ENCODE data around the gene SEMA4D. TPM values are rescaled to one million over a fixed set of nuclear protein-coding genes. Genes with fewer than 3 reads are reported as not detected.

Gene SEMA4D
- total RNA-seq, 1 experiment from 2014 or later = 48.4 TPM

GRCh38 chr9:89440548-89440947, 57.4 kb downstream of the SEMA4D start:
- H3K4me3 ChIP-seq = no peak overlapping the region
- TF ChIP-seq EZH2 (IDR thresholded peaks at IDR 0.05; ENCODE audit: low read depth) (no peak), CTCF (conservative IDR thresholded peaks at IDR 0.05) (no peak)
- POLR2A ChIA-PET (ENCODE audit: unreplicated experiment) = no interaction called here
- H4K20me1 ChIP-seq (ENCODE audit: insufficient read depth) = no peaks in the 10 kb centered on the region
- no peaks in the 10 kb centered on the region for H3F3A ChIP-seq (ENCODE audit: insufficient read depth, low read depth)
- H3K36me3 ChIP-seq (ENCODE audit: low read depth) = no peaks in the 10 kb centered on the region
- no peak overlapping the region for H3K27ac ChIP-seq
- no peaks in the 10 kb centered on the region for H3K9me2 ChIP-seq (ENCODE audit: insufficient read depth)
- no peak overlapping the region for H3K4me2 ChIP-seq
- CTCF ChIA-PET = interaction anchor here (0.6 kb wide), 2 partner anchors 47 to 82 kb away, joined by 3 read pairs; no protein-coding TSS in a partner anchor
- no peak overlapping the region for H2AFZ ChIP-seq
- no peaks in the 10 kb centered on the region for H3K9me3 ChIP-seq (ENCODE audit: insufficient read depth, low read depth)
- H3K79me2 ChIP-seq (ENCODE audit: low read depth) = no peaks in the 10 kb centered on the region
- BruUV-seq (replicated peaks) = no TSS peak
- DNase-seq = no peak
- intact Hi-C loops (cut with micrococcal nuclease; ENCODE audit: unreplicated experiment) = no loop called here
- H3K4me1 ChIP-seq (replicated peaks; ENCODE audit: insufficient read depth) = peaks cover 5% of the 10 kb centered on the region
- no peaks in the 10 kb centered on the region for H3K27me3 ChIP-seq (ENCODE audit: insufficient read depth, low read depth)

- H4K20me1 ChIP-seq (ENCODE audit: insufficient read depth) = peaks cover 3% of the 10 kb centered on the region; the same call in 1 of the 2 replicates
- no peaks in the 10 kb centered on the region for H3K27me3 ChIP-seq (ENCODE audit: insufficient read depth, low read depth)
- TF ChIP-seq CTCF (conservative IDR thresholded peaks at IDR 0.05) (no peak), EZH2 (IDR thresholded peaks at IDR 0.05; ENCODE audit: low read depth) (no peak)
- POLR2A ChIA-PET (ENCODE audit: unreplicated experiment) = no interaction called here
- CTCF ChIA-PET = interaction anchor here (0.6 kb wide), 2 partner anchors 47 to 83 kb away, joined by 3 read pairs; no protein-coding TSS in a partner anchor
- H3K9me2 ChIP-seq (ENCODE audit: insufficient read depth) = no peaks in the 10 kb centered on the region
- no peak for DNase-seq
- intact Hi-C loops (cut with micrococcal nuclease; ENCODE audit: unreplicated experiment) = no loop called here
- H3K36me3 ChIP-seq (ENCODE audit: low read depth) = no peaks in the 10 kb centered on the region
- no peaks in the 10 kb centered on the region for H3K9me3 ChIP-seq (ENCODE audit: insufficient read depth, low read depth)
- H3F3A ChIP-seq (ENCODE audit: insufficient read depth, low read depth) = no peaks in the 10 kb centered on the region
- H3K4me2 ChIP-seq = no peak overlapping the region
- no peak overlapping the region for H3K27ac ChIP-seq
- H3K4me3 ChIP-seq = no peak overlapping the region
- H3K79me2 ChIP-seq (ENCODE audit: low read depth) = no peaks in the 10 kb centered on the region
- no TSS peak for BruUV-seq (replicated peaks)
- H2AFZ ChIP-seq = no peak overlapping the region
- peaks cover 10% of the 10 kb centered on the region for H3K4me1 ChIP-seq (replicated peaks; ENCODE audit: insufficient read depth)
These were observed 57.9 kb downstream of the SEMA4D start for GRCh38 chr9:89440046-89440445.

GRCh38 chr9:89439571-89439970, 58.3 kb downstream of the SEMA4D start:
- BruUV-seq (replicated peaks) = no TSS peak
- TF ChIP-seq EZH2 (IDR thresholded peaks at IDR 0.05; ENCODE audit: low read depth) (no peak), CTCF (conservative IDR thresholded peaks at IDR 0.05) (no peak)
- intact Hi-C loops (cut with micrococcal nuclease; ENCODE audit: unreplicated experiment) = loop anchor here (5.0 to 10.0 kb wide), 2 partner anchors 58 to 85 kb away; partner anchors contain the start of gene SEMA4D

More at GRCh38 chr9:89439571-89439970, 58.3 kb downstream of the SEMA4D start:
- H3K79me2 ChIP-seq (ENCODE audit: low read depth) = no peaks in the 10 kb centered on the region
- H3K4me3 ChIP-seq = no peak overlapping the region
- peaks cover 8% of the 10 kb centered on the region; the same call in 1 of the 2 replicates for H4K20me1 ChIP-seq (ENCODE audit: insufficient read depth)
- no peaks in the 10 kb centered on the region for H3K9me3 ChIP-seq (ENCODE audit: insufficient read depth, low read depth)
- H3K9me2 ChIP-seq (ENCODE audit: insufficient read depth) = no peaks in the 10 kb centered on the region
- no peak overlapping the region for H3K27ac ChIP-seq
- CTCF ChIA-PET = no interaction called here
- no peak overlapping the region for H2AFZ ChIP-seq
- H3K4me1 ChIP-seq (replicated peaks; ENCODE audit: insufficient read depth) = peaks cover 12% of the 10 kb centered on the region
- H3K27me3 ChIP-seq (ENCODE audit: insufficient read depth, low read depth) = no peaks in the 10 kb centered on the region
- DNase-seq = no peak
- no peak overlapping the region for H3K4me2 ChIP-seq
- POLR2A ChIA-PET (ENCODE audit: unreplicated experiment) = no interaction called here
- H3K36me3 ChIP-seq (ENCODE audit: low read depth) = no peaks in the 10 kb centered on the region
- no peaks in the 10 kb centered on the region for H3F3A ChIP-seq (ENCODE audit: insufficient read depth, low read depth)

All from PC-9 (cell line).